T47D (cell line): ENCODE data around the gene FKBP14.
A peak's percentile ranks its signal among the peaks of the same experiment; 100 is the strongest.

Source experiments
- DNase-seq, 2 experiments: peaks; one replicate each; pipeline versions ENCODE4 v3.0.0 to v3.0.0-alpha.2; 2011 to 2012; ENCODE audit warnings: low read depth in 1 of 2, low spot score in 1 of 2
- JUND ChIP-seq: IDR thresholded peaks from 2 replicates; pipeline ENCODE4 v1.6.1; 2012; ENCODE audit warnings: low read depth
- in situ Hi-C: cut with HindIII; loops from 2 replicates; pipeline ENCODE4 v1.10.0; 2016; ENCODE audit warnings: low sequenced_read_pairs, low pct_unique_long_range_greater_than_20kb

The FKBP14 gene

GRCh38 chr7:30028749-30029635, 2.5 kb upstream of the FKBP14 start:
- DNase-seq = peak; percentile 37 to 63
- in situ Hi-C loops = no loop called here
- no peak for TF ChIP-seq JUND

- peak; percentile 88 to 95 for DNase-seq
- TF ChIP-seq JUND = no peak
- in situ Hi-C loops = no loop called here
These were observed 1.8 kb upstream of the FKBP14 start, which contains the start of gene PLEKHA8 for GRCh38 chr7:30028216-30028748. Gene PLEKHA8 (plus strand): TSS chr7:30028412. CDS start chr7:30028763, 351 bp downstream.

GRCh38 chr7:30027740-30028215, 1.3 kb upstream of the FKBP14 start:
- DNase-seq = no peak
- in situ Hi-C loops = no loop called here
- no peak for TF ChIP-seq JUND

- no peak; the same call in 1 of the 2 replicates for TF ChIP-seq JUND
- in situ Hi-C loops = no loop called here
- DNase-seq = peak; percentile 55 to 63
These were observed 559 bp upstream of the FKBP14 start for GRCh38 chr7:30027065-30027456.

- in situ Hi-C loops = no loop called here
- TF ChIP-seq JUND = no peak
- no peak for DNase-seq
These were observed 3.0 kb downstream of the FKBP14 start for GRCh38 chr7:30023524-30023923.

- no peak for TF ChIP-seq JUND
- in situ Hi-C loops = no loop called here
- no peak for DNase-seq
These were observed 3.5 kb downstream of the FKBP14 start for GRCh38 chr7:30022991-30023390.

GRCh38 chr7:30020535-30020934, 6.0 kb downstream of the FKBP14 start:
- no peak for TF ChIP-seq JUND
- no peak for DNase-seq
- in situ Hi-C loops = no loop called here

GRCh38 chr7:30019960-30020359, 6.5 kb downstream of the FKBP14 start:
- in situ Hi-C loops = no loop called here

GRCh38 chr7:30019387-30019786, 7.1 kb downstream of the FKBP14 start:
- TF ChIP-seq JUND = no peak
- DNase-seq = no peak
- in situ Hi-C loops = no loop called here

More at GRCh38 chr7:30019960-30020359, 6.5 kb downstream of the FKBP14 start:
- TF ChIP-seq JUND = no peak
- no peak for DNase-seq

GRCh38 chr7:30018451-30018850, 8.1 kb downstream of the FKBP14 start:
- DNase-seq = no peak
- in situ Hi-C loops = no loop called here
- no peak for TF ChIP-seq JUND

- DNase-seq = peak; percentile 36 to 81
- TF ChIP-seq JUND = no peak
- in situ Hi-C loops = no loop called here
These were observed 13.7 kb downstream of the FKBP14 start for GRCh38 chr7:30012757-30013156.

GRCh38 chr7:30010021-30010420, 16.5 kb downstream of the FKBP14 start:
- no peak for DNase-seq
- in situ Hi-C loops = no loop called here
- no peak for TF ChIP-seq JUND

GRCh38 chr7:30005464-30005863, 21.0 kb downstream of the FKBP14 start:
- in situ Hi-C loops = no loop called here
- no peak for TF ChIP-seq JUND
- DNase-seq = no peak
